GM19455 (cell line): ENCODE measurements around the gene CDC25B.
A peak's percentile ranks its signal among the peaks of the same experiment; 100 is the strongest.

Experiments
- ATAC-seq: cut with Tn5 transposase; IDR thresholded peaks from one replicate; pipeline ENCODE4 v1.9.1; 2021; ENCODE audit not compliant: unreplicated experiment

The CDC25B gene

DNA sequence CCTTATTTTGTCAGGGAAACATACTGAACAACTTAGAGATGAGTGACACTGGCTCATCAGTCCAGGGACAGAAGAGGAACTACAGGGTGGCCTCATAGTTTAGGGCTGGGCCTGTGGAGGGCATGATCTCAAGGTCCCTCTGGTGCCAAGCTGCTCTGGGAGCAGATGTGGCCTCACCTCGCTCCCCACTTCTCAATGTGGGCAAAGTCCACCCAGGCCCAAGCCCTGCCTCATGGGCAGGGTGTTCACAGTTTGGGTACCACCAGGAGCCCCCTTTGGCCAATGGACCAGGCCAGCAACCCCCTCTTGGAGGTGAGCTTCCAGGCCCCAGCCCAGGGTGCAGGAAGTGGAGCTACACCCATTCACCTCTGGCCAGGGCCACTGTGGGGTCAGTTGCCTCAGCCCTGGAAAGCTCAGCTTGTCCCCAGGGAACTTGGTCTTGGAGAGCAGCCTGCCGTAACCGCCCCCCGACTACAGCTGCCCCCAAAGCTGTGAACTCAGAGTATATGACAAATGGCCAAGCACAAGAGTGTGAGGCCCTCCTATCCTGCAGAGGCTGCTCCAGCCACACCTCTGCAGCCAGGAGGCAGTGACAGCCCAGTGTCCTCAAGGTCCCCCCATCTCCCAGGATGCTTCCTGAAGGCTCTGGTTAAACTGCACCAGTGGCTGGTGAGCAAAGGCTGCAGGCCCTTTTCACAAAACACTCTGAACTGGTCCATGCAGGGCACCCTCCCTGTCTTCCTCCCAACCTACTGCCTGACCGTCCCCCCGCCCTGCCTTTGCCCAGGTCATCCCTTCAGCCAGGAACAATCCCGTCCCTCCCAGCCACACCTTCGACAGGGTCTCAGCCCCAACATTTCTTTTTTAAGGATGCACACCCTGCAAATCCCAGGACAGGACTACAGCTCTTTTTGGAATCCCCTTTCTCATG is 32.2 kb upstream of the CDC25B start:
- ATAC-seq, result no peak

- no peak for ATAC-seq
These were observed 31.5 kb upstream of the CDC25B start for GRCh38 chr20:3764659-3765058.

- ATAC-seq, result no peak
These were observed 30.8 kb upstream of the CDC25B start for GRCh38 chr20:3765171-3765882.

- no peak for ATAC-seq
These were observed 29.5 kb upstream of the CDC25B start for GRCh38 chr20:3766422-3767109.

DNA sequence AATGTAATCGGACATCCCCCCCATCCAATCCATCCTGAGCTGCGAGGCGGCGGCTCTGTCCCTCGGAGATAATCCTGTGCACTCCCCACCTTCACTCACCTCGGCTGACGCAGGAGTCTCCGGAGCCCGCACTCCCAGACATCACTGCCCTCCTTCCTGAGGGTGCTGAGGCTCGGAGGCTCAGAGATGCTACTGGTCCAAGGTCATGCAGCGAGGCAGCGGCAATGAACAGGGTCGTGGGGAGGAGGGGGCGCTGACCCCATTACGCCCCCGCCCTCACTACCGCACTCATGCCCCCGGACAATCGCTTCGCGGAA is 29.0 kb upstream of the CDC25B start:
- ATAC-seq, result no peak

DNA sequence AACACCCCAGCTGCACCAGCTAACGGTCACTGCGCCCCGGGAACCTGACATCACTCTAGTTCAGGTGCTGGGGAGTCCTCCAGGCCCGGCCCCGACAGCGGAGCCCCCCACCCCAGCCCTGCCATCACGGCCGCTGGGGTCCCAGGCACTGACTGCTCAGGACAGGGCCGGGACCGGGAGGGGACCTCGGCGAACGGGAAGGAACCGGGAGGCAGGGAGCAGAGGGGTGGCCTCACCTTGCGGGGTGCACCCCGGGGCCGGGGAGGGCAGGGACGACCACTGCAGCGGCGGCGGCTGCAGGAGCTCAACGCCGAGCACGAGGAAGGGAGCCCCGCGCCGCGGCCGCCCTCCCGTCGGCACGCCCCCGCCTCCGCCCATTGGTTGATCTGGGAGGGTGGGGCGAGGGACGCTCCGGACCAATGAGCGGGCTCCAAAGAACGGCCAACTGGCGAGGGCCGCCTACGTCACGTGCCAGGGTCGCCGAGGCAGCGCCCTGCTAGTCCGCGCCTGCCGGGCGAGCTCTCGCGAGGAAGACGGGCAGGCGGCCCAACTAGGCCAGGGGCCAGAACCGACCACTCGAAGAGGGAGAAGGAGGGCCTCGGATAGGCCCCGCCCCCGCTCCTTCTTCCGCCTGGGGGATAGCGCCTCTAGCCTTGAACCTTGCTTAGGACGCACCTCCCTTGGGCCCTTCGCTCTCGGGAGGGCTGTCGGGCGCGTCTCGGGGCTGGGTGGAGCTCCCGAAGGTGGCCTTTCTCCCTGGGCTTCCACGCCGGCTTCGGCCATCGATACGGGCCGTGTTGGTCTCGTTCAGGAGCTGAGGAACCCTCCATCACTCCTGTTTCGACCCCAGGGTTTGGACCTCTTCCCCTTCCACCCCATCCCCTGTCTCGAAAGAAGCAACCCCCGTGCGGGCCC is 28.4 kb upstream of the CDC25B start, which contains the start of gene ADISSP:
ADISSP (minus strand) TSS at position 327 of the 915 bp plus-strand sequence. CDS start 7,653 bp downstream, outside the sequence.
- peak; percentile 88 for ATAC-seq

DNA sequence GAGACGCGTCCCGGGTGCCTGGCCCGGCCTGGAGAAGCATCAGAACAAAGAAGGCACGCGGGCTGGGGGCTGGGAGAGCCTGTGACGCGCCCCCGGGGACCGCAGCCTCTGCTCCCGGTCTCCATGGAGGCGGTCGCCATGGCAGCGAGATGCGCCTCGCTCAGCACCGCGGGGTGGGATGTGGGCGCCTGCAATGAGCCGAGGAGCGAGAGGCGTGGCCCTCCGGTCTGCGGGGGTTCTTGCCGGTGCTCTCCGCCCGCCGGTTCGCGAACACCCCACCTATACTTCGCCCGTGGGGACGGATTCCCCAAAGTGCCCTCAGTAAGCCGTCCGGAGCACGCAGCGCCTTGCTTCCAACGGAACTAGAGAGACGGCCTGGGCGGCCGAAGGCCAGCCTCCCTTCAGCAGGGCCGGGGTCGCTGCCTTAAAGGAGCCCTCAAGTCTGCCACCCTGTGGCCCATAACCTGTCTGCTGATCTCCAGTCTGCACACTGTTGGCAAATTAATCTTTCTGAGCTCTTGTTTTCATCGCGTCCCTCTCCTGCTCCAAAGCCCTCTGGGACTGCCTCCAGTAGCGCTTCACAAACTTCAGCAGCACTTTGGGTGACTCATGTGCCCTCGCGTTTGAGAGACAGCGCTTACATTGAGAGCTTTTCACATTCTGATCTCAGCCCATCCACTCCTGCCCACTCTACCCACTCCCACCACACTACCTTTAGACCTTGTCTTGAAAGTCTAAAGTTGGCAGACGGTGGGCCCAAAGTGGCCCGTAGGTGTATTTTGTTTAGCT is 27.6 kb upstream of the CDC25B start:
- ATAC-seq, result peak; percentile 44

DNA sequence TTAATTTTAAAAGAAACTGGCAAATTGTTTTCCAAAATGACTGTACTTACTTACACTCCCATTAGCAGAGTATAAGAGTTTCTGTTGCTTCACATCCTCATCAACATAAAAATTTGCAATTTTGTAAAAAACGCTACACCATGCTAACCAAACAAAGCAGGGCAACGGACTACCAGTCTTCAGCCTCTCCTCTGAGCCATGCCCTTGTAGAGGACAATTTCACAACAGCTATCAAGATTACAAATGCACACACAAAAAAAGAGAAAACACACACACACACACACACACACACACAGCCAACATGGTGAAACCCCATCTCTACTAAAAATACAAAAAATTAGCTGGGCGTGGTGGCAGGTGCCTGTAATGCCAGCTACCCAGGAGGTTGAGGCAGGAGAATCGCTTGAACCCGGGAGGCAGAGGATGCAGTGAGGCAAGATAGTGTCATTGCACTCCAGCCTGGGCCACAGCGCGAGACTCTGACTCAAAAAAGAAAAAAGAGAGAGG is 24.5 kb upstream of the CDC25B start:
- ATAC-seq, result no peak

DNA sequence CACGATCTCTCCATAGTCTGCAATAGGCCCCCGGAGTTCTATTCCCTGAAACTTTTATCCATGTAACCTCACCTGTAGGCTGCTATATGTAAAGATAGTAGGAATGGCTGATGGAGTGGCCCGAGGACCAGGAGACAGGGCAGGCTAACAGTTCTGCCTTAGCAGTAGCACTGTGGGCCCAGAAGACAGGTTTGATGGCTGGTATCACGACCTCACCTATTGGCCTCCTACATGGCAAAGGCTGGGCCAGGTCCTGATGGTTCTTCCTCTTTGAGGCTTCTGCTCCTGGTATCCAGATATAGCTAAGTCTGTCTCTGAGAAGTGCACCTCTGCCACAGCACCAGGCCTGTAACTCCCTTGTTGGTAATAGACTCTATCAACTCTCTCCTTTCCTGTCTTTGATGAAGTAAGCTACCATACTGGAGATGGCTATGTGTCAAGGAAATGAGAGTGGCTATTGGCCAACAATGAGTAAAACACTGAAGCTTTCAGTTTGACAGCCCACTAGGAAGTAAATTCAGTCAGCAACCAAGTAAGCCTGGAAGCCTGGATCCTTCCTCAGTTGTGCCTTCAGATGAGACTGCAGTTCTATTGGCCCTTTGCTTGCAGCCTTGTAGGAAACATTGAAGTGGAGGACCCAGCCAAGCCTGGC is 20.5 kb upstream of the CDC25B start:
- no peak for ATAC-seq

GRCh38 chr20:3777381-3777715 is 18.8 kb upstream of the CDC25B start:
- ATAC-seq, result no peak

DNA sequence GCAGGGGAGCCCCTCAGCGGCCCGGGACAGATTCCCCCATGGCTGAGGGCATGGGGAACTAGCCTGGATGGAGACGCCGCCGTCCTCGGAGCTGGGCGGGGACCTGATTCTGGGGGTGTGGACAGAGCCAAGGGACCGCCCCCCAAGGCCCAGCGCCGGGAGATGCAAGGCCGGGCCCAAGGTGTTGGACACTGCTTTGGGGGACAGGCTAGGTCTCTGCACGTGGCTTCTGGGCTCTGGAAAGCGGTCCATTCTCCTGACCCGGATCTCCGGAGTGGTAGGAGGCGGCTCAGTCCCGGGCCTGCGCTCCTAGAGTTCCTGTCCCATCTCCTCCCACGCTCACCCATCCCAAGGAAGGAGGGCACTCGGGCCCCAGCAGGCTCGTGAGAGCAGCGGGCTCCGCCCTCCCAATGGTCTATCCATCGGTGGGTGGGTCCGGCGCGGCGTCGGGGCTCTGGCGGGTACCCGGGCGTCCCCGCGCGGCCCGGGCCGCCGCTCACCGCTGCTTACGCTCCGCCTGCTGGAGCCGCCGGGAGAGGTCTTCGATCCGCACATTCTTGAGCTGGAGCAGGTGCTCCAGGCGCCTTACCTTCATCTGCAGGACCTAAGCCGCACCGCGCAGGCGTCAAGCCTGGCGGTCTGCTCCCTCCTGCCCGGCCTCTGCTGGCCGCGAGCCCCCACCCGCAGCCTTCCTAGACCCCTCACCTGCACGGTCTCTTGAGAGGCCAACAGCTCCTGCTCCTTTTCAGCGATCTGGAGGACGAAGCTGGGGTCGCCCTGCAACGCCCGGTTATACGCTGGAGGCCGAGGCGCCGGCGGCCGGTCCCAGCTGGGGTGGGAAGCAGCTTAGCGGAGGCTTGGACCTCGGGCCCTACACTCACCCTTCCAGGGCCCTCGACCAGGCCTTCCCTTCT is 18.1 kb upstream of the CDC25B start:
- no peak for ATAC-seq

DNA sequence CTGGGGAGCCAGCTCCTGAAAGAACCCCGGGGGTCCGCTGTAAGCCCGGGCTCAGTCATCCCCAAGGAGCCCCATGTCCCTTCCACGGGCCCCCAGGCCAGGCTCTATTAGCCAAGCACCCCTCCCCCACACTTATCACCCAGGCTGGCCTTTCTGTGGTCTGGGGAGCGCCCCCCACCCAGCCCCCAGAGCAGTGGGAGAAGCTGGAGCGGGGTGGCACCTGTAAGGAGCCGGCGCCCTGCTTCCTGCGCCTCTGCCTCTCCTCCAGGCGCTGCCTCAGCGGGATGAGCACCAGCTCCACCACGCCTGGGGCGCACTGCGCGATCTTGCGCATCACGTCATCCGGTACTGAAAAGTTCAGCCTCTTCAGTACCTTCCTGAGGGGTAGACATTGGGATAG is 17.1 kb upstream of the CDC25B start:
- ATAC-seq, result no peak

GRCh38 chr20:3781153-3781910 is 14.8 kb upstream of the CDC25B start, which contains the start of gene SPEF1:
Gene SPEF1, minus strand, starts transcription at chr20:3781448. Its CDS starts 161 bp downstream, at chr20:3781287.
- peak; percentile 51 for ATAC-seq

- no peak for ATAC-seq
These were observed 13.5 kb upstream of the CDC25B start for GRCh38 chr20:3782597-3782996.

GRCh38 chr20:3783068-3783489 is 13.0 kb upstream of the CDC25B start:
- ATAC-seq, result no peak

- no peak for ATAC-seq
These were observed 12.5 kb upstream of the CDC25B start for GRCh38 chr20:3783511-3784195.
